SK-N-SH (cell line): ENCODE measurements around the gene CKB. TPM values are rescaled to one million over a fixed set of nuclear protein-coding genes. Genes with fewer than 3 reads are reported as not detected.

Experiments
- CTCF ChIA-PET: fragments of 300-600, 350-600 bp; formaldehyde crosslinking; extraction: SDS; loops from one replicate; lab custom pipeline; 2021; lab: Yijun Ruan, JAX
- POLR2A ChIA-PET: fragments of 350-600 bp; sonication (Branson Sonifier 250); formaldehyde crosslinking; extraction: SDS; loops from one replicate; lab custom pipeline; 2020; ENCODE audit warnings: antibody characterized with exemption, inconsistent platforms; lab: Yijun Ruan, JAX
- DNase-seq: peaks from one replicate; pipeline ENCODE4 v3.0.0; 2012
- H2AFZ ChIP-seq: fragments of 200-600 bp; sonication (generic); 2 replicates; pipeline ENCODE4 v1.8.1; 2016; ENCODE audit warnings: antibody characterized with exemption, mild to moderate bottlenecking, low read depth
- H3F3A ChIP-seq: fragments of 200-600 bp; sonication (generic); replicated peaks from 2 replicates; pipeline ENCODE3; 2016; ENCODE audit warnings: antibody characterized with exemption, mild to moderate bottlenecking; ENCODE audit not compliant: insufficient read depth
- H3K27ac ChIP-seq, 2 experiments: fragments of 200-500 bp in 1 of 2; fragments of 200-600 bp in 1 of 2; sonication (Bioruptor generic) in 1 of 2; sonication (generic), shearing (Covaris generic) in 1 of 2; 2 replicates each; pipeline versions ENCODE4 v1.5.1 to v1.6.1; 2014 to 2016; ENCODE audit warnings: low read depth in 2 of 2, inconsistent platforms in 1 of 2, low read length in 1 of 2, mild to moderate bottlenecking in 1 of 2, mixed read lengths in 1 of 2
- H3K27me3 ChIP-seq: fragments of 200-600 bp; sonication (generic), shearing (Covaris generic); 2 replicates; pipeline ENCODE4 v1.6.1; 2016; ENCODE audit warnings: mixed run types; ENCODE audit not compliant: insufficient read depth
- H3K36me3 ChIP-seq, 2 experiments: fragments of 200-500 bp in 1 of 2; fragments of 200-600 bp in 1 of 2; sonication (Bioruptor generic) in 1 of 2; sonication (generic) in 1 of 2; replicated peaks in 1 of 2; 2 replicates each; pipeline versions ENCODE3 to v1.5.1; 2014 to 2016; ENCODE audit warnings: low read length in 1 of 2, mild to moderate bottlenecking in 1 of 2; ENCODE audit not compliant: insufficient read depth in 2 of 2, control insufficient read depth in 1 of 2
- H3K4me1 ChIP-seq, 2 experiments: fragments of 200-500 bp in 1 of 2; fragments of 200-600 bp in 1 of 2; sonication (Bioruptor generic) in 1 of 2; sonication (generic), shearing (Covaris generic) in 1 of 2; 2 replicates each; pipeline versions ENCODE4 v1.5.1 to v1.6.1; 2014 to 2016; ENCODE audit warnings: low read depth in 1 of 2, low read length in 1 of 2, mixed run types in 1 of 2; ENCODE audit not compliant: insufficient read depth in 2 of 2, control insufficient read depth in 1 of 2
- H3K4me2 ChIP-seq: fragments of 200-600 bp; sonication (generic), shearing (Covaris generic); 2 replicates; pipeline ENCODE4 v1.6.1; 2017; ENCODE audit warnings: mixed run types
- H3K4me3 ChIP-seq, 2 experiments: fragments of 200-500 bp in 1 of 2; fragments of 200-600 bp in 1 of 2; sonication (Bioruptor generic) in 1 of 2; sonication (generic), shearing (Covaris generic) in 1 of 2; 2 replicates each; pipeline versions ENCODE4 v1.5.1 to v1.8.1; 2014 to 2016; ENCODE audit warnings: low read depth in 2 of 2, inconsistent platforms in 1 of 2, low read length in 1 of 2, mild to moderate bottlenecking in 1 of 2, mixed read lengths in 1 of 2, moderate library complexity in 1 of 2
- H3K79me2 ChIP-seq: fragments of 200-600 bp; sonication (generic); 2 replicates; pipeline ENCODE4 v1.8.1; 2017; ENCODE audit warnings: mild to moderate bottlenecking; ENCODE audit not compliant: insufficient read depth
- H3K9ac ChIP-seq: fragments of 200-600 bp; sonication (generic); 2 replicates; pipeline ENCODE4 v1.6.1; 2017; ENCODE audit warnings: mixed run types
- H3K9me2 ChIP-seq: fragments of 200-600 bp; sonication (generic); 2 replicates; pipeline ENCODE4 v1.6.1; 2017; ENCODE audit warnings: mixed run types
- H3K9me3 ChIP-seq: fragments of 200-600 bp; sonication (generic); 2 replicates; pipeline ENCODE4 v1.6.1; 2017; ENCODE audit warnings: mixed run types, mild to moderate bottlenecking, moderate library complexity
- H4K20me1 ChIP-seq: fragments of 200-600 bp; sonication (generic); 2 replicates; pipeline ENCODE4 v1.6.1; 2017; ENCODE audit warnings: mild to moderate bottlenecking, mixed run types; ENCODE audit not compliant: insufficient read depth
- CTCF ChIP-seq: fragments of 200-600 bp; sonication (generic); IDR thresholded peaks from 2 replicates; pipeline ENCODE4 v1.6.1; 2017; ENCODE audit warnings: antibody characterized with exemption, mild to moderate bottlenecking, moderate library complexity
- ELF1 ChIP-seq: IDR thresholded peaks from 2 replicates; pipeline ENCODE4 v1.4.0; 2012
- EZH2phosphoT487 ChIP-seq: fragments of 200-600 bp; sonication (generic); IDR thresholded peaks from 2 replicates; pipeline ENCODE4 v1.6.1; 2017; ENCODE audit warnings: low read depth, mixed run types, mild to moderate bottlenecking, antibody characterized with exemption, moderate library complexity, borderline replicate concordance
- FOSL2 ChIP-seq: IDR thresholded peaks from 2 replicates; pipeline ENCODE4 v1.4.0; 2012; ENCODE audit warnings: low read depth, mild to moderate bottlenecking, moderate library complexity, borderline replicate concordance
- FOXJ3 ChIP-seq: sonication (generic); formaldehyde crosslinking; IDR thresholded peaks from 2 replicates; pipeline ENCODE4 v1.5.1; 2020; ENCODE audit warnings: mild to moderate bottlenecking, missing genetic modification reagents
- FOXM1 ChIP-seq: IDR thresholded peaks from 2 replicates; pipeline ENCODE4 v1.4.0; 2012; ENCODE audit warnings: low read depth, mild to moderate bottlenecking
- JUND ChIP-seq: IDR thresholded peaks from 2 replicates; pipeline ENCODE4 v1.4.0; 2012
- MEF2A ChIP-seq: IDR thresholded peaks from 2 replicates; pipeline ENCODE4 v1.4.0; 2012; ENCODE audit warnings: low read depth, borderline replicate concordance
- NRF1 ChIP-seq: IDR thresholded peaks from 2 replicates; pipeline ENCODE4 v1.6.1; 2012; ENCODE audit warnings: low read depth, mild to moderate bottlenecking, low read length
- POLR2AphosphoS5 ChIP-seq: IDR thresholded peaks from 2 replicates; pipeline ENCODE4 v1.6.1; 2012; ENCODE audit warnings: low read depth, low read length
- RAD21 ChIP-seq: IDR thresholded peaks from 2 replicates; pipeline ENCODE4 v1.6.1; 2012; ENCODE audit warnings: mild to moderate bottlenecking, low read length
- TAF1 ChIP-seq: IDR thresholded peaks from 2 replicates; pipeline ENCODE4 v1.6.1; 2012; ENCODE audit warnings: low read depth, mild to moderate bottlenecking, low read length, moderate library complexity, borderline replicate concordance
- TEAD4 ChIP-seq: IDR thresholded peaks from 2 replicates; pipeline ENCODE4 v1.4.0; 2012; ENCODE audit warnings: mild to moderate bottlenecking, borderline replicate concordance; ENCODE audit not compliant: insufficient read depth
- USF1 ChIP-seq: IDR thresholded peaks from 2 replicates; pipeline ENCODE4 v1.4.0; 2012; ENCODE audit warnings: low read depth, borderline replicate concordance
- WGBS: methylation state at CpG from one replicate; pipeline ENCODE4 v1.1.6; 2017; ENCODE audit warnings: low lambda C conversion rate; 5-methylcytosine and 5-hydroxymethylcytosine counted together
- polyA plus RNA-seq, 3 experiments: library from polyadenylated mRNA; depleted of rRNA; stranded (reverse); fragments of >200 nt; gene quantifications; 2 replicates each; pipeline ENCODE4 v1.2.3, GENCODE V29; 2012
- TF ChIP-seq, protein P1 (sequence below): IDR thresholded peaks from 2 replicates; pipeline ENCODE4 v1.4.0; 2012; ENCODE audit warnings: low read depth, borderline replicate concordance
- TF ChIP-seq, protein P2 (sequence below): IDR thresholded peaks from 2 replicates; pipeline ENCODE4 v1.4.0; 2012; ENCODE audit warnings: low read depth
- TF ChIP-seq, protein P3 (sequence below): fragments of 150-350 bp; IDR thresholded peaks from 2 replicates; pipeline ENCODE4 v1.6.1; 2017; ENCODE audit warnings: antibody characterized with exemption, low read length, low read depth, borderline replicate concordance
- TF ChIP-seq, protein P4 (sequence below): fragments of 150-350 bp; IDR thresholded peaks from 2 replicates; pipeline ENCODE4 v1.6.1; 2016; ENCODE audit warnings: mild to moderate bottlenecking, low read depth, low read length

The CKB gene
- polyA plus RNA-seq, 1 of the 3 experiments (the other 2 are of a cell fraction), result 53.0 TPM

- TF ChIP-seq, protein P1, sequence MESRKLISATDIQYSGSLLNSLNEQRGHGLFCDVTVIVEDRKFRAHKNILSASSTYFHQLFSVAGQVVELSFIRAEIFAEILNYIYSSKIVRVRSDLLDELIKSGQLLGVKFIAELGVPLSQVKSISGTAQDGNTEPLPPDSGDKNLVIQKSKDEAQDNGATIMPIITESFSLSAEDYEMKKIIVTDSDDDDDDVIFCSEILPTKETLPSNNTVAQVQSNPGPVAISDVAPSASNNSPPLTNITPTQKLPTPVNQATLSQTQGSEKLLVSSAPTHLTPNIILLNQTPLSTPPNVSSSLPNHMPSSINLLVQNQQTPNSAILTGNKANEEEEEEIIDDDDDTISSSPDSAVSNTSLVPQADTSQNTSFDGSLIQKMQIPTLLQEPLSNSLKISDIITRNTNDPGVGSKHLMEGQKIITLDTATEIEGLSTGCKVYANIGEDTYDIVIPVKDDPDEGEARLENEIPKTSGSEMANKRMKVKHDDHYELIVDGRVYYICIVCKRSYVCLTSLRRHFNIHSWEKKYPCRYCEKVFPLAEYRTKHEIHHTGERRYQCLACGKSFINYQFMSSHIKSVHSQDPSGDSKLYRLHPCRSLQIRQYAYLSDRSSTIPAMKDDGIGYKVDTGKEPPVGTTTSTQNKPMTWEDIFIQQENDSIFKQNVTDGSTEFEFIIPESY, result no peak
- TF ChIP-seq ELF1 (no peak), FOXJ3 (CRISPR knock-in tag) (no peak), NRF1 (no peak), POLR2AphosphoS5 (no peak)
- TF ChIP-seq, all 33 proteins: peak for 0
Measured at GRCh38 chr14:103538291-103539055, 15.8 kb upstream of the CKB start (continued).

DNA sequence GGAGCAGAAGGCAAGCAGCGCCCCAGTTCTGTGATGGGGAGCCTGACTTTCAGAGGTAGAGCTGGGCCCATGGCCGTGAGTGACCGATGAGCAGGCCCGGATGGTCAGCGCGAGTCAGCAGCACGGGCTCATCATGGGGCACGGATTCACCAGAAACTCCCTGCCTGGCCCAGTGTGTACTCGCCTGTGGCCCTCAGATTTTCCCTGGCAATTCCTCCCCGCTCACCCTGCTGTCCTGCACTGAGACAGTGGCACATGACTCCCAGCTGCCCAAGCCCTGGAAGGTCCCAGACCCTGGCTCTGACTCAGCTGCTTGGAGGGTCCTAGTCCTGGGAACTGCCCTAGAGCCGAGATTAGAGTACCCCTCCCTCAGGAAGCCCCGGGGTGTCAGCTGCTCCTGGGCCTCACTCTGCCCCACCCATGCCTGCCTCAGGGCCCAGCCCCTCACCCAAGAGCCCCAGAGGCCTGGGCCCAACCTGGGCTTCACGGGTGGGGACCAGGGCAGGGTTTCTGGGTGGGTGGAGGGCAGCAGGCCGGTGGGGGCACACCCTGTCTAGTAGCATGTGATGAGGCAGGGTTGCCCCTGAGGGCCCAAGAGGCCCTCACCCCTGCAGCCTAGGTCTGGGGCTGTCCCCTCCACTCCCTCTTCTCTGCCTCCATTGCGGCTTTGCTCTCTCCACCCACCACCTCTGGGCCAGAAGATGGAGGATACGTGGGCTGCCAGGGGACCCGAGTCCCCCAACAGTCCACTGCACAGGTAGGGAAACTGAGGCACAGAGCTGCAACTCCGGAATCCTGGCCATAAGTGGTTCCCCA is 14.8 kb upstream of the CKB start:
- no peak for TF ChIP-seq EZH2phosphoT487
- TF ChIP-seq MEF2A, result no peak
- TF ChIP-seq TEAD4, result no peak
- no peak for TF ChIP-seq JUND
- TF ChIP-seq, protein P2, sequence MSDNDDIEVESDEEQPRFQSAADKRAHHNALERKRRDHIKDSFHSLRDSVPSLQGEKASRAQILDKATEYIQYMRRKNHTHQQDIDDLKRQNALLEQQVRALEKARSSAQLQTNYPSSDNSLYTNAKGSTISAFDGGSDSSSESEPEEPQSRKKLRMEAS, result no peak
- TF ChIP-seq FOSL2, result no peak
- TF ChIP-seq NRF1, result no peak
- TF ChIP-seq RAD21, result no peak
- TF ChIP-seq, protein P3, sequence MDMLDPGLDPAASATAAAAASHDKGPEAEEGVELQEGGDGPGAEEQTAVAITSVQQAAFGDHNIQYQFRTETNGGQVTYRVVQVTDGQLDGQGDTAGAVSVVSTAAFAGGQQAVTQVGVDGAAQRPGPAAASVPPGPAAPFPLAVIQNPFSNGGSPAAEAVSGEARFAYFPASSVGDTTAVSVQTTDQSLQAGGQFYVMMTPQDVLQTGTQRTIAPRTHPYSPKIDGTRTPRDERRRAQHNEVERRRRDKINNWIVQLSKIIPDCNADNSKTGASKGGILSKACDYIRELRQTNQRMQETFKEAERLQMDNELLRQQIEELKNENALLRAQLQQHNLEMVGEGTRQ, result no peak
- TF ChIP-seq, protein P4, sequence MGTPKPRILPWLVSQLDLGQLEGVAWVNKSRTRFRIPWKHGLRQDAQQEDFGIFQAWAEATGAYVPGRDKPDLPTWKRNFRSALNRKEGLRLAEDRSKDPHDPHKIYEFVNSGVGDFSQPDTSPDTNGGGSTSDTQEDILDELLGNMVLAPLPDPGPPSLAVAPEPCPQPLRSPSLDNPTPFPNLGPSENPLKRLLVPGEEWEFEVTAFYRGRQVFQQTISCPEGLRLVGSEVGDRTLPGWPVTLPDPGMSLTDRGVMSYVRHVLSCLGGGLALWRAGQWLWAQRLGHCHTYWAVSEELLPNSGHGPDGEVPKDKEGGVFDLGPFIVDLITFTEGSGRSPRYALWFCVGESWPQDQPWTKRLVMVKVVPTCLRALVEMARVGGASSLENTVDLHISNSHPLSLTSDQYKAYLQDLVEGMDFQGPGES, result no peak
- TF ChIP-seq USF1, result no peak
- TF ChIP-seq TAF1, result no peak
- no peak for TF ChIP-seq FOXM1
- TF ChIP-seq CTCF, result no peak
- TF ChIP-seq, all 33 proteins: peak for 0
- DNase-seq, result no peak
- Histone ChIP-seq H3K4me3 (no peak overlapping the region), H3K4me1 (peaks cover 16 to 26% of the 10 kb centered on the region in 2 experiments; a peak in 3 of 4 replicates), H3K79me2 (peaks cover under 1% of the 10 kb centered on the region; the same call in 1 of the 2 replicates), H2AFZ (no peak overlapping the region), H3F3A (peaks cover 13% of the 10 kb centered on the region), H3K36me3 (peaks cover 0 to 22% of the 10 kb centered on the region in 2 experiments), H3K27me3 (no peaks in the 10 kb centered on the region), H3K9me3 (no peaks in the 10 kb centered on the region), H3K4me2 (no peak overlapping the region), H4K20me1 (no peaks in the 10 kb centered on the region), H3K9ac (no peak overlapping the region), H3K9me2 (no peaks in the 10 kb centered on the region), H3K27ac (no peak overlapping the region)
- POLR2A ChIA-PET, result interaction anchor here (1.3 kb wide), 1 partner anchor 14 kb away, joined by 3 read pairs; the partner anchor contains the start of gene CKB
- CTCF ChIA-PET, result interaction anchor here (1.2 to 5.1 kb wide), 4 partner anchors 10 to 37 kb away, joined by 3 to 31 read pairs (median 6); no protein-coding TSS in a partner anchor
- WGBS, result 69% methylated on average over 10 of the region's 18 CpGs
